ENCODE data around the gene YAP1. TPM values are rescaled to one million over a fixed set of nuclear protein-coding genes. Genes with fewer than 3 reads are reported as not detected.
"Not testable (repeated sequence)": the region's sequence is repeated elsewhere in the genome, so short reads cannot be mapped to it uniquely, and the experiment has no call there.

The YAP1 gene
- total RNA-seq, 2 experiments from 2014 or later, result not detected

- H3K4me1 Mint-ChIP-seq (ENCODE audit: low read depth), result no peaks in the 10 kb centered on the region
- H3K9me3 Mint-ChIP-seq, result no peaks in the 10 kb centered on the region
- ChIA-PET POLR2A (interaction anchor here (1.7 kb wide), 1 partner anchor 14 kb away, joined by 3 read pairs; no protein-coding TSS in a partner anchor), CTCF (interaction anchor here (0.6 to 2.5 kb wide), 9 partner anchors 10 to 402 kb away, joined by 3 to 11 read pairs (median 3); no protein-coding TSS in a partner anchor)
- no peak for ATAC-seq
- intact Hi-C loops (cut with micrococcal nuclease), result no loop called here
- no peak for DNase-seq
- no peaks in the 10 kb centered on the region for H3K27me3 Mint-ChIP-seq
- no peaks in the 10 kb centered on the region for H3K36me3 Mint-ChIP-seq (ENCODE audit: low read depth)
- no peak overlapping the region for H3K27ac Mint-ChIP-seq
- H3K4me3 Mint-ChIP-seq, result no peak overlapping the region
- peak; percentile 52 for TF ChIP-seq CTCF (IDR thresholded peaks at IDR 0.05)
Observed at GRCh38 chr11:102254047-102254446, 143.8 kb downstream of the YAP1 start.

- ATAC-seq, result no peak
- no peaks in the 10 kb centered on the region for H3K36me3 Mint-ChIP-seq (ENCODE audit: low read depth)
- no peak overlapping the region for H3K27ac Mint-ChIP-seq
- no peaks in the 10 kb centered on the region for H3K4me1 Mint-ChIP-seq (ENCODE audit: low read depth)
- ChIA-PET CTCF (interaction anchor here (1.5 kb wide), 1 partner anchor 13 kb away, joined by 7 read pairs; no protein-coding TSS in a partner anchor), POLR2A (no interaction called here)
- intact Hi-C loops (cut with micrococcal nuclease), result no loop called here
- no peak for TF ChIP-seq CTCF (IDR thresholded peaks at IDR 0.05)
- no peaks in the 10 kb centered on the region for H3K27me3 Mint-ChIP-seq
- H3K4me3 Mint-ChIP-seq, result no peak overlapping the region
- H3K9me3 Mint-ChIP-seq, result no peaks in the 10 kb centered on the region
- DNase-seq, result no peak
Observed at GRCh38 chr11:102256251-102256650, 146.0 kb downstream of the YAP1 start.

- ChIA-PET CTCF (interaction anchor here (1.5 to 1.7 kb wide), 2 partner anchors 8 to 14 kb away, joined by 3 to 5 read pairs; no protein-coding TSS in a partner anchor), POLR2A (no interaction called here)
- Mint-ChIP-seq H3K4me1 (ENCODE audit: low read depth) (no peaks in the 10 kb centered on the region), H3K9me3 (no peaks in the 10 kb centered on the region), H3K27me3 (no peaks in the 10 kb centered on the region), H3K36me3 (ENCODE audit: low read depth) (no peaks in the 10 kb centered on the region), H3K27ac (no peak overlapping the region), H3K4me3 (no peak overlapping the region)
- DNase-seq (no peak), ATAC-seq (no peak)
- intact Hi-C loops (cut with micrococcal nuclease), result no loop called here
- no peak for TF ChIP-seq CTCF (IDR thresholded peaks at IDR 0.05)
Observed at GRCh38 chr11:102260241-102260640, 150.0 kb downstream of the YAP1 start.

- Mint-ChIP-seq H3K27ac (no peak overlapping the region), H3K27me3 (peaks cover 2% of the 10 kb centered on the region), H3K36me3 (ENCODE audit: low read depth) (no peaks in the 10 kb centered on the region), H3K4me3 (no peak overlapping the region), H3K9me3 (no peaks in the 10 kb centered on the region), H3K4me1 (ENCODE audit: low read depth) (peaks cover 2% of the 10 kb centered on the region)
- ChIA-PET POLR2A (no interaction called here), CTCF (no interaction called here)
- TF ChIP-seq CTCF (IDR thresholded peaks at IDR 0.05), result no peak
- DNase-seq (no peak), ATAC-seq (no peak)
- intact Hi-C loops (cut with micrococcal nuclease), result no loop called here
Observed at GRCh38 chr11:102263379-102264003, 153.2 kb downstream of the YAP1 start.

GRCh38 chr11:102264704-102265103 lies 154.5 kb downstream of the YAP1 start:
- CTCF ChIA-PET, result interaction anchor here (1.2 kb wide), 1 partner anchor 29 kb away, joined by 4 read pairs; no protein-coding TSS in a partner anchor

More at GRCh38 chr11:102264704-102265103, 154.5 kb downstream of the YAP1 start:
- H3K9me3 Mint-ChIP-seq; H3K36me3 Mint-ChIP-seq (ENCODE audit: low read depth); H3K4me1 Mint-ChIP-seq (ENCODE audit: low read depth); H3K27ac Mint-ChIP-seq; ATAC-seq; intact Hi-C loops (cut with micrococcal nuclease); H3K27me3 Mint-ChIP-seq; POLR2A ChIA-PET; DNase-seq; H3K4me3 Mint-ChIP-seq: not testable (repeated sequence)

All from activated CD8-positive, alpha-beta T cell treated with anti-CD3 and anti-CD28 coated beads for 36 hours (primary cell).